ENCODE results near the gene IL31RA.

- TF ChIP-seq, protein P1, sequence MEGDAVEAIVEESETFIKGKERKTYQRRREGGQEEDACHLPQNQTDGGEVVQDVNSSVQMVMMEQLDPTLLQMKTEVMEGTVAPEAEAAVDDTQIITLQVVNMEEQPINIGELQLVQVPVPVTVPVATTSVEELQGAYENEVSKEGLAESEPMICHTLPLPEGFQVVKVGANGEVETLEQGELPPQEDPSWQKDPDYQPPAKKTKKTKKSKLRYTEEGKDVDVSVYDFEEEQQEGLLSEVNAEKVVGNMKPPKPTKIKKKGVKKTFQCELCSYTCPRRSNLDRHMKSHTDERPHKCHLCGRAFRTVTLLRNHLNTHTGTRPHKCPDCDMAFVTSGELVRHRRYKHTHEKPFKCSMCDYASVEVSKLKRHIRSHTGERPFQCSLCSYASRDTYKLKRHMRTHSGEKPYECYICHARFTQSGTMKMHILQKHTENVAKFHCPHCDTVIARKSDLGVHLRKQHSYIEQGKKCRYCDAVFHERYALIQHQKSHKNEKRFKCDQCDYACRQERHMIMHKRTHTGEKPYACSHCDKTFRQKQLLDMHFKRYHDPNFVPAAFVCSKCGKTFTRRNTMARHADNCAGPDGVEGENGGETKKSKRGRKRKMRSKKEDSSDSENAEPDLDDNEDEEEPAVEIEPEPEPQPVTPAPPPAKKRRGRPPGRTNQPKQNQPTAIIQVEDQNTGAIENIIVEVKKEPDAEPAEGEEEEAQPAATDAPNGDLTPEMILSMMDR (IDR thresholded peaks at IDR 0.05; ENCODE audit: low read depth, low read length, poor library complexity, severe bottlenecking): no peak
- no peak for TF ChIP-seq EZH2phosphoT487 (IDR thresholded peaks at IDR 0.05; ENCODE audit: borderline replicate concordance, low read length)
Measured at GRCh38 chr5:55934115-55934613, 83.0 kb downstream of the IL31RA start.
